Effector memory CD4-positive, alpha-beta T cell (primary cell): Measurements from ENCODE around the gene MMP11.

Source experiments
- DNase-seq, 3 donors: peaks; one replicate each; pipeline ENCODE4 v3.0.0-alpha.2; 2020
- H3K27ac ChIP-seq: 2 replicates; pipeline ENCODE4 v1.7.0; 2013; ENCODE audit warnings: mild to moderate bottlenecking, low read length, moderate library complexity; ENCODE audit not compliant: insufficient read depth, poor library complexity, severe bottlenecking
- H3K27me3 ChIP-seq: replicated peaks from 2 replicates; pipeline ENCODE4 v1.7.0; 2013; ENCODE audit warnings: mild to moderate bottlenecking, low read length; ENCODE audit not compliant: insufficient read depth, control insufficient read depth, poor library complexity, severe bottlenecking
- H3K36me3 ChIP-seq: 2 replicates; pipeline ENCODE4 v1.7.0; 2013; ENCODE audit warnings: mild to moderate bottlenecking, low read length, moderate library complexity; ENCODE audit not compliant: control insufficient read depth, insufficient read depth
- H3K4me1 ChIP-seq: 2 replicates; pipeline ENCODE4 v1.7.0; 2013; ENCODE audit warnings: low read length, mild to moderate bottlenecking; ENCODE audit not compliant: control insufficient read depth, insufficient read depth, poor library complexity, severe bottlenecking
- H3K4me3 ChIP-seq: 2 replicates; pipeline ENCODE4 v1.7.0; 2013; ENCODE audit warnings: low read length, low read depth, mild to moderate bottlenecking; ENCODE audit not compliant: insufficient read depth, poor library complexity, severe bottlenecking
- H3K9me3 ChIP-seq: 2 replicates; pipeline ENCODE4 v1.7.0; 2013; ENCODE audit warnings: mild to moderate bottlenecking, low read length, moderate library complexity; ENCODE audit not compliant: control insufficient read depth

The MMP11 gene

DNA sequence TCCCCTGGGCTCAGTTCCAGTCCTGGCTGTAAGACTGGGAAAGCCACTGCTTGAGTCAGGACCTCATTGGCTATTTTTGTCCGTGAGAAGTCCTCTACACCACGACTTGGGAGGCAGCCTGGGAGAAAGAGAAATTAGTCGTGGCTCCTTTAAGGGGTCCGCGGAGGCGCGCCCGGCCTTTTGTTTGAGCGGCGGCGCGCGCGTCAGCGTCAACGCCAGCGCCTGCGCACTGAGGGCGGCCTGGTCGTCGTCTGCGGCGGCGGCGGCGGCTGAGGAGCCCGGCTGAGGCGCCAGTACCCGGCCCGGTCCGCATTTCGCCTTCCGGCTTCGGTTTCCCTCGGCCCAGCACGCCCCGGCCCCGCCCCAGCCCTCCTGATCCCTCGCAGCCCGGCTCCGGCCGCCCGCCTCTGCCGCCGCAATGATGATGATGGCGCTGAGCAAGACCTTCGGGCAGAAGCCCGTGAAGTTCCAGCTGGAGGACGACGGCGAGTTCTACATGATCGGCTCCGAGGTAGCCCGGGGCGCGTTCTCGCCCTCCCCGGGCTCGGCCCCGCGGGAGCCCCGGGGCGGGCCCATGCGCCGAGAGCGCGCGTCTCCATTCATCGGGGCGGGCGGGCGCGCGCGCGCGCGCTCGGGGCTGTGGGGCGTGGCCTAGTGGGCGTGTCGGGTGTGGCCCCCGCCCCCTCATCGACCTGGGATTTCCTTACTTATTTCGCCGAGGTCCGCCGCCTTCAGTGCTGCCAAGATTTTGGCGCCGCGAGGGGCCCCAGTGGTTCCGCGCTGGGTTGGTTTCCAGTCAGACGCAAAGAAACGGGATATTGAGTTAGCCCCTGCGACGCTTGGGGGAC lies 14.3 kb downstream of the MMP11 start, which contains the start of gene SMARCB1:
Gene SMARCB1, plus strand, starts transcription at position 215 of the 848 bp plus-strand sequence. Its CDS starts 204 bp downstream, at position 419.
- H3K36me3 ChIP-seq, result peaks cover 3% of the 10 kb centered on the region
- DNase-seq, result peak; percentile 80 to 86 (median 85)
- H3K4me3 ChIP-seq, result peak within 1 kb of the TSS; percentile 93
- peaks cover 10% of the 10 kb centered on the region for H3K4me1 ChIP-seq
- no peaks in the 10 kb centered on the region for H3K9me3 ChIP-seq
- H3K27me3 ChIP-seq, result no peaks in the 10 kb centered on the region
- H3K27ac ChIP-seq, result peak within 1 kb of the TSS; percentile 99

- peak overlapping the region; percentile 99 for H3K27ac ChIP-seq
- H3K27me3 ChIP-seq, result no peaks in the 10 kb centered on the region
- peak overlapping the region; percentile 93 for H3K4me3 ChIP-seq
- peaks cover 10% of the 10 kb centered on the region for H3K4me1 ChIP-seq
- H3K9me3 ChIP-seq, result no peaks in the 10 kb centered on the region
- peaks cover 9% of the 10 kb centered on the region for H3K36me3 ChIP-seq
- no peak for DNase-seq
Observed at GRCh38 chr22:23787600-23787896, 14.9 kb downstream of the MMP11 start.

GRCh38 chr22:23787910-23788309 lies 15.3 kb downstream of the MMP11 start:
- peaks cover 10% of the 10 kb centered on the region for H3K4me1 ChIP-seq

GRCh38 chr22:23789121-23789520 lies 16.5 kb downstream of the MMP11 start:
- Histone ChIP-seq H3K36me3 (peaks cover 22% of the 10 kb centered on the region), H3K9me3 (no peaks in the 10 kb centered on the region), H3K4me1 (peaks cover 10% of the 10 kb centered on the region), H3K27me3 (no peaks in the 10 kb centered on the region), H3K27ac (no peak overlapping the region), H3K4me3 (no peak overlapping the region)
- no peak for DNase-seq

More at GRCh38 chr22:23787910-23788309, 15.3 kb downstream of the MMP11 start:
- Histone ChIP-seq H3K9me3 (no peaks in the 10 kb centered on the region), H3K36me3 (peaks cover 12% of the 10 kb centered on the region), H3K27ac (peak overlapping the region; percentile 99), H3K27me3 (no peaks in the 10 kb centered on the region), H3K4me3 (peak overlapping the region; percentile 93)
- no peak for DNase-seq

DNA sequence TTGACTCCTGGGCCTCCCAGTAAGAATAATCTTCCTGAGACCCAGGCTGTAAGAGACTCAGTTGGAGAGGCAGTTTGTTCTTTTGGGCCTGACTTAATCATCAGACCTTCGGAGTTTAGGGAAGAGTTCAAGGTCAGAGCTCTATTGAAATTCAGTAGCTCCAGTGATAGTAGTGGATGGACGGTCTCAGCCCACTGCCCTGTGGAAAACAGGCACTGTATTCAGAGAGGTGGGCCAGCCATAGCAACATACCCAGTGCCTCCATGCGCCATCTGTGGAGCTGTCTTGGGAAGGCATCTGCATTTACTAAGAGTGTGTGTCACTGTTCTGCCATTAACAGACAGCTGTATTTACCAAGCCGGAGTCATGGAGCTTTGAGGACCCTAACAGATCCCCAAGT lies 17.0 kb downstream of the MMP11 start:
- H3K4me3 ChIP-seq, result no peak overlapping the region
- H3K27ac ChIP-seq, result no peak overlapping the region
- no peak for DNase-seq

GRCh38 chr22:23790819-23791737 lies 18.4 kb downstream of the MMP11 start:
- Histone ChIP-seq H3K9me3 (no peaks in the 10 kb centered on the region), H3K36me3 (peaks cover 34% of the 10 kb centered on the region), H3K27me3 (no peaks in the 10 kb centered on the region), H3K27ac (no peak overlapping the region), H3K4me3 (no peak overlapping the region), H3K4me1 (peaks cover 10% of the 10 kb centered on the region)
- DNase-seq, result no peak

More for the DNA sequence above, 17.0 kb downstream of the MMP11 start:
- no peaks in the 10 kb centered on the region for H3K9me3 ChIP-seq
- H3K4me1 ChIP-seq, result peaks cover 10% of the 10 kb centered on the region
- peaks cover 27% of the 10 kb centered on the region for H3K36me3 ChIP-seq
- H3K27me3 ChIP-seq, result no peaks in the 10 kb centered on the region

- Histone ChIP-seq H3K36me3 (peaks cover 35% of the 10 kb centered on the region), H3K27ac (no peak overlapping the region), H3K27me3 (no peaks in the 10 kb centered on the region), H3K4me3 (no peak overlapping the region), H3K9me3 (no peaks in the 10 kb centered on the region), H3K4me1 (peaks cover 7% of the 10 kb centered on the region)
- no peak for DNase-seq
Observed at GRCh38 chr22:23791738-23792645, 19.3 kb downstream of the MMP11 start.

DNA sequence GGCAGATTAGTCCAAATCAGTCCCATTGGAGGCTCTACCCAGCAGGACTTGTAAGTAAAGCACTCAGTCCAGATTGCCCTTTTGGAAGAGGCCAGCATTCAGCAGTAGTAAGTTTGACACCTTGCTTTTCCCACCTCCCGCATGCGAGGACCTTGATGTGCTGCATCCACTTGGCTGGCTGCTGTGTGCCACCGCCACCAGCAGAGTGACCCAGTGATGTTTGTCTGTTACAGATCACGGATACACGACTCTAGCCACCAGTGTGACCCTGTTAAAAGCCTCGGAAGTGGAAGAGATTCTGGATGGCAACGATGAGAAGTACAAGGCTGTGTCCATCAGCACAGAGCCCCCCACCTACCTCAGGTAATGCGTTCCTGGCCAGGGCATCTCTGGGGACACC lies 20.7 kb downstream of the MMP11 start:
- no peak for DNase-seq
- H3K36me3 ChIP-seq, result peaks cover 42% of the 10 kb centered on the region

DNA sequence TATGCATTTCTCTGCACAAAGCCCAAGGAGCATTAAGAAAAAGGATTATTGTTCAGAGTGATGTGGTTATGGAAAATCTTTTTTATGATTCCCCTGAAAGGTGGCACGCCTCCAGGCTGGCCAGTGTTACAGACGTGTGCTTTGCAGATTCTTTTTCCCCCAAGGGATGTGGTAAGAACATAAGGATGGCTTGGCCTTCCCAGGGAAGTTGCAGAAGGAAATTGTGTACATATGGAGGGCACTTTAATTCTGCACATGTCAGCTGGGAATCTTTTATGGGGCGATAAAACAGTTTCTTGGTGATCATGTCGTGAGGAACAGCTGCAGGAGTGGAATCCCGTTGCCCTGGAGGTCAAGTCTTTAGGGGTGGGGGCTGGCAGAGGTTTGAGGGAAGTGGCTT lies 23.8 kb downstream of the MMP11 start:
- H3K36me3 ChIP-seq, result peaks cover 58% of the 10 kb centered on the region
- no peak for DNase-seq
- H3K4me3 ChIP-seq, result no peak overlapping the region
- no peaks in the 10 kb centered on the region for H3K9me3 ChIP-seq
- no peaks in the 10 kb centered on the region for H3K4me1 ChIP-seq
- H3K27ac ChIP-seq, result no peak overlapping the region
- no peaks in the 10 kb centered on the region for H3K27me3 ChIP-seq

More for the DNA sequence above, 20.7 kb downstream of the MMP11 start:
- H3K27ac ChIP-seq, result no peak overlapping the region
- no peaks in the 10 kb centered on the region for H3K27me3 ChIP-seq
- H3K9me3 ChIP-seq, result no peaks in the 10 kb centered on the region
- H3K4me3 ChIP-seq, result no peak overlapping the region
- no peaks in the 10 kb centered on the region for H3K4me1 ChIP-seq
